Measurements from ENCODE around the gene PPIF.

GRCh38 chr10:79386637-79387465, 39.6 kb downstream of the PPIF start:
- TF ChIP-seq CTCF (IDR thresholded peaks at IDR 0.05) (no peak), POLR2A (IDR thresholded peaks at IDR 0.05) (no peak)
